D721Med (cell line): ENCODE data around the gene TESK2.

ENCODE experiments used
- DNase-seq: peaks from one replicate; pipeline ENCODE4 v3.0.0; 2011; ENCODE audit warnings: low spot score; ENCODE audit not compliant: insufficient read length
- FAIRE-seq: peaks from 2 replicates; lab custom pipeline; 2011; peaks lifted over from hg19 to GRCh38; lab: Jason Lieb, UNC
- CTCF ChIP-seq: IDR thresholded peaks from 2 replicates; pipeline ENCODE4 v1.5.1; 2012; ENCODE audit warnings: mild to moderate bottlenecking, control low read depth; ENCODE audit not compliant: insufficient read depth; ENCODE audit errors: missing control alignments

Gene TESK2

GRCh38 chr1:45297666-45298356 is 193.2 kb downstream of the TESK2 start:
- FAIRE-seq (no peak), DNase-seq (no peak)
- TF ChIP-seq CTCF: no peak
